Activated T-helper 1 cell treated with anti-CD3 and anti-CD28 coated beads, Interleukin-12 subunit alpha, Interleukin-12 subunit beta, Interleukin-2, Interleukin-4 antibody, amounts not matched to agents 30 ng/mL and 10 ng/mL and 1 ng/mL, durations not matched to agents 14 hours and 24 hours and 36 hours (primary cell): Measurements from ENCODE around the gene CCDC92B. TPM values are rescaled to one million over a fixed set of nuclear protein-coding genes. Genes with fewer than 3 reads are reported as not detected.
"Not testable (repeated sequence)": the region's sequence is repeated elsewhere in the genome, so short reads cannot be mapped to it uniquely, and the experiment has no call there.

ENCODE experiments used
- DNase-seq: peaks from one replicate; pipeline ENCODE4 v3.0.0; 2021; ENCODE audit warnings: low spot score
- H3K27ac Mint-ChIP-seq: one replicate; pipeline ENCODE4 v1.8.0; 2021; ENCODE audit warnings: mild to moderate bottlenecking, mixed read lengths
- H3K27me3 Mint-ChIP-seq: one replicate; pipeline ENCODE4 v1.8.0; 2022; ENCODE audit warnings: mild to moderate bottlenecking, moderate library complexity, mixed read lengths; ENCODE audit not compliant: insufficient read depth
- H3K36me3 Mint-ChIP-seq: one replicate; pipeline ENCODE4 v1.8.0; 2021; ENCODE audit warnings: low read depth, mixed read lengths
- H3K4me1 Mint-ChIP-seq: one replicate; pipeline ENCODE4 v1.8.0; 2021; ENCODE audit warnings: low read depth, mixed read lengths
- H3K4me3 Mint-ChIP-seq: one replicate; pipeline ENCODE4 v1.8.0; 2021; ENCODE audit warnings: mild to moderate bottlenecking, moderate library complexity, mixed read lengths
- H3K9me3 Mint-ChIP-seq: one replicate; pipeline ENCODE4 v1.8.0; 2021; ENCODE audit warnings: mixed read lengths
- intact Hi-C: fragments of 100-400 bp; cut with micrococcal nuclease; formaldehyde crosslinking; loops from one replicate; pipeline ENCODE4 v1.15.1; 2024
- total RNA-seq: library from RNA; stranded (reverse); gene quantifications from 2 replicates; pipeline ENCODE4 v1.2.3, GENCODE V29; 2022

CCDC92B gene
- total RNA-seq, 1 donor from 2014 or later = 0.23 TPM

- Mint-ChIP-seq H3K4me3 (no peak overlapping the region), H3K27ac (no peak overlapping the region)
These were observed 36.9 kb upstream of the CCDC92B start for GRCh38 chr17:2786176-2786881.

GRCh38 chr17:2785376-2785775 is 35.9 kb upstream of the CCDC92B start:
- DNase-seq, H3K4me3 Mint-ChIP-seq, H3K4me1 Mint-ChIP-seq, intact Hi-C loops, H3K36me3 Mint-ChIP-seq, H3K27ac Mint-ChIP-seq, H3K9me3 Mint-ChIP-seq: not testable (repeated sequence)
- peaks cover 21% of the 10 kb centered on the region for H3K27me3 Mint-ChIP-seq

More at GRCh38 chr17:2786176-2786881, 36.9 kb upstream of the CCDC92B start:
- H3K4me1 Mint-ChIP-seq = peaks cover 9% of the 10 kb centered on the region
- H3K9me3 Mint-ChIP-seq = no peaks in the 10 kb centered on the region
- intact Hi-C loops = loop anchor here (1.0 kb wide), 6 partner anchors 10 to 227 kb away; partner anchors contain the start of genes CCDC92B and RAP1GAP2
- DNase-seq = peak; percentile 88
- H3K27me3 Mint-ChIP-seq = peaks cover 28% of the 10 kb centered on the region
- no peaks in the 10 kb centered on the region for H3K36me3 Mint-ChIP-seq

- peaks cover 22% of the 10 kb centered on the region for H3K27me3 Mint-ChIP-seq
- intact Hi-C loops = no loop called here
- H3K4me1 Mint-ChIP-seq = no peaks in the 10 kb centered on the region
- no peaks in the 10 kb centered on the region for H3K36me3 Mint-ChIP-seq
- H3K9me3 Mint-ChIP-seq = no peaks in the 10 kb centered on the region
- H3K27ac Mint-ChIP-seq = no peak overlapping the region
- DNase-seq = no peak
- no peak overlapping the region for H3K4me3 Mint-ChIP-seq
These were observed 35.4 kb upstream of the CCDC92B start for GRCh38 chr17:2784864-2785263.

- Mint-ChIP-seq H3K36me3 (no peaks in the 10 kb centered on the region), H3K9me3 (no peaks in the 10 kb centered on the region), H3K4me1 (no peaks in the 10 kb centered on the region), H3K27ac (no peak overlapping the region), H3K4me3 (no peak overlapping the region), H3K27me3 (peaks cover 23% of the 10 kb centered on the region)
- intact Hi-C loops = no loop called here
- DNase-seq = no peak
These were observed 34.0 kb upstream of the CCDC92B start for GRCh38 chr17:2783310-2784030.

GRCh38 chr17:2782055-2782454 is 32.6 kb upstream of the CCDC92B start:
- intact Hi-C loops = no loop called here
- Mint-ChIP-seq H3K9me3 (no peaks in the 10 kb centered on the region), H3K4me1 (no peaks in the 10 kb centered on the region)

GRCh38 chr17:2781598-2781997 is 32.1 kb upstream of the CCDC92B start:
- H3K27ac Mint-ChIP-seq, H3K36me3 Mint-ChIP-seq, H3K9me3 Mint-ChIP-seq, H3K4me3 Mint-ChIP-seq, DNase-seq, intact Hi-C loops, H3K4me1 Mint-ChIP-seq: not testable (repeated sequence)
- H3K27me3 Mint-ChIP-seq = peaks cover 27% of the 10 kb centered on the region

More at GRCh38 chr17:2782055-2782454, 32.6 kb upstream of the CCDC92B start:
- DNase-seq = no peak
- Mint-ChIP-seq H3K4me3 (no peak overlapping the region), H3K27me3 (peaks cover 24% of the 10 kb centered on the region), H3K27ac (no peak overlapping the region), H3K36me3 (no peaks in the 10 kb centered on the region)

GRCh38 chr17:2780931-2781454 is 31.5 kb upstream of the CCDC92B start:
- Mint-ChIP-seq H3K4me1 (no peaks in the 10 kb centered on the region), H3K36me3 (no peaks in the 10 kb centered on the region), H3K27ac (no peak overlapping the region), H3K27me3 (peaks cover 29% of the 10 kb centered on the region), H3K9me3 (no peaks in the 10 kb centered on the region), H3K4me3 (no peak overlapping the region)
- intact Hi-C loops = no loop called here
- no peak for DNase-seq

- Mint-ChIP-seq H3K27ac (no peak overlapping the region), H3K9me3 (no peaks in the 10 kb centered on the region), H3K4me3 (no peak overlapping the region), H3K27me3 (peaks cover 36% of the 10 kb centered on the region), H3K4me1 (no peaks in the 10 kb centered on the region), H3K36me3 (no peaks in the 10 kb centered on the region)
- intact Hi-C loops = no loop called here
- DNase-seq = no peak
These were observed 30.8 kb upstream of the CCDC92B start for GRCh38 chr17:2780256-2780655.

GRCh38 chr17:2779545-2779944 is 30.1 kb upstream of the CCDC92B start:
- no peak overlapping the region for H3K27ac Mint-ChIP-seq
- H3K4me1 Mint-ChIP-seq = no peaks in the 10 kb centered on the region
- no peaks in the 10 kb centered on the region for H3K36me3 Mint-ChIP-seq
- no peak overlapping the region for H3K4me3 Mint-ChIP-seq
- intact Hi-C loops = no loop called here
- no peaks in the 10 kb centered on the region for H3K9me3 Mint-ChIP-seq
- H3K27me3 Mint-ChIP-seq = peaks cover 43% of the 10 kb centered on the region
- no peak for DNase-seq

- Mint-ChIP-seq H3K27ac (no peak overlapping the region), H3K9me3 (no peaks in the 10 kb centered on the region), H3K36me3 (no peaks in the 10 kb centered on the region), H3K27me3 (peaks cover 49% of the 10 kb centered on the region), H3K4me1 (no peaks in the 10 kb centered on the region), H3K4me3 (no peak overlapping the region)
- intact Hi-C loops = no loop called here
- no peak for DNase-seq
These were observed 29.0 kb upstream of the CCDC92B start for GRCh38 chr17:2778489-2778888.

GRCh38 chr17:2777242-2777867 is 27.9 kb upstream of the CCDC92B start:
- intact Hi-C loops = no loop called here
- no peak for DNase-seq
- Mint-ChIP-seq H3K27me3 (peaks cover 45% of the 10 kb centered on the region), H3K27ac (no peak overlapping the region), H3K4me3 (no peak overlapping the region), H3K9me3 (no peaks in the 10 kb centered on the region), H3K4me1 (no peaks in the 10 kb centered on the region), H3K36me3 (no peaks in the 10 kb centered on the region)

- intact Hi-C loops = no loop called here
- no peaks in the 10 kb centered on the region for H3K4me1 Mint-ChIP-seq
- no peaks in the 10 kb centered on the region for H3K9me3 Mint-ChIP-seq
- no peak overlapping the region for H3K27ac Mint-ChIP-seq
- no peaks in the 10 kb centered on the region for H3K36me3 Mint-ChIP-seq
- no peak overlapping the region for H3K4me3 Mint-ChIP-seq
- H3K27me3 Mint-ChIP-seq = peaks cover 46% of the 10 kb centered on the region
- no peak for DNase-seq
These were observed 27.3 kb upstream of the CCDC92B start for GRCh38 chr17:2776589-2777241.
